Measurements from ENCODE around the gene OLFML3. TPM values are rescaled to one million over a fixed set of nuclear protein-coding genes. Genes with fewer than 3 reads are reported as not detected.

Gene OLFML3
- total and polyA plus RNA-seq, 2 donors (not counting 3 experiments of a cell fraction or from before 2014, with no cell fraction given), result 3.4 to 3.9 TPM

DNA sequence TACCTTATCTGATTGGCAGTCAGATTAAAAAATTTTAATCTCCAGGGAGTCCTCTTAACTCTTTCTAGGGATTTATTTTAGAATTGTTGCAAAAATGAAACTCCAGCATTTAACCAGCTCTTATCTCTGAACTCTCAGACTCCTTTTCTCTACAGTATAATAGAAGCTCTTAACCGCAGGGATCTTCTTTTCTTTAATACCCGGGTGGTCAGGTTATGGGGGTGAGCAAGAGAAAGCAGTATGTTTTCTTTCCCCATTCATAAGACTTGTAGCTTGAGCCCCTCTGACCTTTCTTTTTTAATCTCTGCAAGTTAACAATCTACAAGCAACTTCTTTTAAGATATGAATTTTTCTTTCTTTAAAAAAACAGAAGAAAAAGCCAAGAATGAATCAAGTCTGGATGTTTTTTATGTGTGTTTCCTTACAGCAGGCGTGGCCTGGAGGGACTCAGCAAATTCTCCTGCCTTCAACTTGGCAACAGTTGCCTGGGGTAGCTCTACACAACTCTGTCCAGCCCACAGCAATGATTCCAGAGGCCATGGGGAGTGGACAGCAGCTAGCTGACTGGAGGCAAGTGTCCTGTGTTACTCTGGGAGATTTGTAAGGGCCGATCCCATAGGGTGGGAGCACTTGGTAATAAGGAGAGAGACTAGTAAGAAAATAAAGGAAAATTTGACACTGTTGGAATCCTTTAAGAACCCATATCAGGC is 13.4 kb upstream of the OLFML3 start:
- dilution Hi-C loops (cut with MboI; ENCODE audit: extremely low pct_ligation_motif_present, low sequenced_read_pairs), result no loop called here
- H3K4me2 ChIP-seq (ENCODE audit: insufficient read depth, low read length), result no peak overlapping the region
- DNase-seq (ENCODE audit: low read depth, low spot score) (no peak), FAIRE-seq (no peak)
- no peaks in the 10 kb centered on the region for H3K27me3 ChIP-seq (ENCODE audit: control insufficient read depth in 2 of 2, insufficient read depth in 2 of 2, low read length in 2 of 2)
- ChIA-PET CTCF (interaction anchor here (1.2 to 1.4 kb wide), 3 partner anchors 11 to 131 kb away, joined by 3 read pairs; no protein-coding TSS in a partner anchor), POLR2A (interaction anchor here (0.8 kb wide), 1 partner anchor 545 kb away, joined by 3 read pairs; the partner anchor contains the start of gene TRIM33)
- H3K9me1 ChIP-seq (replicated peaks; ENCODE audit: control insufficient read depth, extremely low read depth, insufficient read depth, low read length), result no peaks in the 10 kb centered on the region
- H3K4me3 ChIP-seq (replicated peaks in 1 of 3; ENCODE audit: insufficient read depth in 1 of 3, low read depth in 1 of 3, low read length in 3 of 3), result no peak overlapping the region
- H2AFZ ChIP-seq (ENCODE audit: low read depth, low read length), result no peak overlapping the region
- TF ChIP-seq EZH2 (IDR thresholded peaks at IDR 0.05; ENCODE audit: borderline replicate concordance, low read depth, low read length, severe bottlenecking) (no peak), FOS (IDR thresholded peaks at IDR 0.05; ENCODE audit: borderline replicate concordance, insufficient read depth, low read length) (no peak), GATA2 (IDR thresholded peaks at IDR 0.05; ENCODE audit: insufficient read depth, insufficient read length, low read depth, low read length) (no peak), JUN (IDR thresholded peaks at IDR 0.05; ENCODE audit: borderline replicate concordance, insufficient read depth, insufficient read length, low read depth) (no peak), POLR2A (IDR thresholded peaks at IDR 0.05; ENCODE audit: low read depth, low read length) (no peak), POLR2AphosphoS5 (IDR thresholded peaks at IDR 0.05; ENCODE audit: insufficient read depth, low read depth, low read length) (no peak), MYC (IDR thresholded peaks at IDR 0.05; ENCODE audit: low read depth, low read length) (no peak)
- TF ChIP-seq, protein P1, sequence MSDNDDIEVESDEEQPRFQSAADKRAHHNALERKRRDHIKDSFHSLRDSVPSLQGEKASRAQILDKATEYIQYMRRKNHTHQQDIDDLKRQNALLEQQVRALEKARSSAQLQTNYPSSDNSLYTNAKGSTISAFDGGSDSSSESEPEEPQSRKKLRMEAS (IDR thresholded peaks at IDR 0.05; ENCODE audit: insufficient read depth, insufficient read length), result no peak
- TF ChIP-seq, protein P2, sequence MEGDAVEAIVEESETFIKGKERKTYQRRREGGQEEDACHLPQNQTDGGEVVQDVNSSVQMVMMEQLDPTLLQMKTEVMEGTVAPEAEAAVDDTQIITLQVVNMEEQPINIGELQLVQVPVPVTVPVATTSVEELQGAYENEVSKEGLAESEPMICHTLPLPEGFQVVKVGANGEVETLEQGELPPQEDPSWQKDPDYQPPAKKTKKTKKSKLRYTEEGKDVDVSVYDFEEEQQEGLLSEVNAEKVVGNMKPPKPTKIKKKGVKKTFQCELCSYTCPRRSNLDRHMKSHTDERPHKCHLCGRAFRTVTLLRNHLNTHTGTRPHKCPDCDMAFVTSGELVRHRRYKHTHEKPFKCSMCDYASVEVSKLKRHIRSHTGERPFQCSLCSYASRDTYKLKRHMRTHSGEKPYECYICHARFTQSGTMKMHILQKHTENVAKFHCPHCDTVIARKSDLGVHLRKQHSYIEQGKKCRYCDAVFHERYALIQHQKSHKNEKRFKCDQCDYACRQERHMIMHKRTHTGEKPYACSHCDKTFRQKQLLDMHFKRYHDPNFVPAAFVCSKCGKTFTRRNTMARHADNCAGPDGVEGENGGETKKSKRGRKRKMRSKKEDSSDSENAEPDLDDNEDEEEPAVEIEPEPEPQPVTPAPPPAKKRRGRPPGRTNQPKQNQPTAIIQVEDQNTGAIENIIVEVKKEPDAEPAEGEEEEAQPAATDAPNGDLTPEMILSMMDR (IDR thresholded peaks at IDR 0.05; ENCODE audit: extremely low read depth in 1 of 2, insufficient read depth in 1 of 2, low read depth in 1 of 2, low read length in 2 of 2), result no peak
- no peaks in the 10 kb centered on the region for H4K20me1 ChIP-seq (replicated peaks; ENCODE audit: control insufficient read depth, extremely low read depth, insufficient read depth, low read length)
- intact Hi-C loops (cut with micrococcal nuclease), result no loop called here
- H3K4me1 ChIP-seq (ENCODE audit: control insufficient read depth, extremely low read depth, insufficient read depth, low read length), result no peaks in the 10 kb centered on the region
- H3K9ac ChIP-seq (replicated peaks; ENCODE audit: extremely low read depth, insufficient read depth, low read length), result no peak overlapping the region
- no peaks in the 10 kb centered on the region for H3K79me2 ChIP-seq (ENCODE audit: control insufficient read depth, insufficient read depth, low read length)
- peaks cover 12 to 27% of the 10 kb centered on the region in 2 experiments for H3K36me3 ChIP-seq (ENCODE audit: control insufficient read depth in 2 of 2, extremely low read depth in 1 of 2, insufficient read depth in 2 of 2, low read length in 2 of 2)
- no peak overlapping the region for H3K27ac ChIP-seq (ENCODE audit: insufficient read depth, low read depth, low read length)
- no peaks in the 10 kb centered on the region for H3K9me3 ChIP-seq (replicated peaks; ENCODE audit: control insufficient read depth, insufficient read depth, low read length)
- BruUV-seq (replicated peaks), result no TSS peak
